Adrenal gland (tissue), 5 donors: Measurements from ENCODE around the gene EXD3.
A peak's percentile ranks its signal among the peaks of the same experiment; 100 is the strongest.

Experiments used
- CTCF ChIP-seq, 6 experiments: fragments of 450-650 bp in 4 of 6; fragments of 200-600 bp in 2 of 6; sonication (generic) in 1 of 6; IDR thresholded peaks; 1 replicate in 5 of 6; 2 replicates in 1 of 6; pipeline versions ENCODE4 v1.5.1 to v1.8.0; 2016 to 2021; ENCODE audit warnings: antibody characterized with exemption in 6 of 6, mild to moderate bottlenecking in 2 of 6, moderate library complexity in 1 of 6
- POLR2A ChIP-seq, 2 donors: fragments of 450-650 bp; IDR thresholded peaks; one replicate each; pipeline ENCODE4 v1.6.1; 2017; ENCODE audit warnings: antibody characterized with exemption in 2 of 2, mild to moderate bottlenecking in 2 of 2, moderate library complexity in 1 of 2
- donor health status: DM: no; HTN: no; CAD: no.

DNA sequence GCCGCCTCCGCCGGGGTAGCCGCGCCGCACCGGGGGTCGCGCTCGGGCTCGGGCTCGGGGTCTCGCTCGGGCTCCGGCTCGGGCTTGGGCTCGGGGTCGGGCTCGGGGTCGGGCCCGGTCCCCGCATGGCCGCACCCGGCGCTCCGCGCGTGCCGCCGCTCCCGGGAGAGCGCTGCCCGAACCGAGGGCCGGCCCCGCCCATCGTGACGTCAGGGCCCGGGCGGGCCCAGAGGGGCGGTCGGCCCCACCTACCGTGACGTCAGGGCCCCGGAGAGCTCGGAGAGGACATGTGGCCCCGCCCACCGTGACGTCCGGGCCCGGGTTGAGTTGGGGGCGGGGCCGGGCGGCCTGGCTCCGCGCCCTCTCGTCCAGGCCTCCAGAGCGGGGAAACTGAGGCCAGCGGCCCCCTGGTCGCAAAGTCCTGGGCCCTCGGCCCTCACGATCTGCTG lies 36.2 kb upstream of the EXD3 start, which contains the start of gene NSMF:
- TF ChIP-seq CTCF (IDR thresholded peaks at IDR 0.05) (no peak), POLR2A (IDR thresholded peaks at IDR 0.05) (peak; percentile 72 to 79)
